Frontal cortex (tissue), 4 donors: ENCODE data around the gene TNFRSF8. TPM values are rescaled to one million over a fixed set of nuclear protein-coding genes. Genes with fewer than 3 reads are reported as not detected.
"Not testable (repeated sequence)": the region's sequence is repeated elsewhere in the genome, so short reads cannot be mapped to it uniquely, and the experiment has no call there.

Experiments used
- DNase-seq, 2 donors: peaks; one replicate each; pipeline ENCODE4 v3.0.0; 2012; ENCODE audit warnings: low spot score in 2 of 2
- FAIRE-seq: peaks from 2 replicates; lab custom pipeline; 2012; peaks lifted over from hg19 to GRCh38; lab: Jason Lieb, UNC
- total RNA-seq: library from RNA; depleted of rRNA; stranded (reverse); fragments of >200 nt; gene quantifications from one replicate; pipeline ENCODE4 v1.2.3, GENCODE V29; 2014
- donor health status: control.
- donor health status: control.
- donor health status: control.

TNFRSF8 gene
- total RNA-seq, 1 donor from 2014 or later, result not detected

DNA sequence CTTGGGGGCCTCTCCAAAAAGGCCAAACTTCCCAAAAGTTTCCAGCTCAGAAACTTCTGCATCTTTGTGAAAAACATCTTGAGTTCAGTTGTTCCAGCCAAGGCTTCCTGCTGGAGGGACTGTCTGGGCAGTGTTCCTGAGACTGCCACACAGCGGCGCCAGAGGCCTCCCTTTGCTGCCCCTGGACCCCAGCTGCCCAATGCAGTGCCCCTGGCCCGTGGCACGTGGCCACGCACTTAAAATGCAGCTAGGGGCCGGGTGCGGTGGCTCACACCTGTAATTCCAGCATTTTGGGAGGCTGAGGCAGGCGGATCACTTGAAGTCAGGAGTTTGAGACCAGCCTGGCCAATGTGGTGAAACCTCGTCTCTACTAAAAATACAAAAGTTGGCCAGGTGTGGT lies 43.8 kb downstream of the TNFRSF8 start:
- FAIRE-seq, DNase-seq: not testable (repeated sequence)

GRCh38 chr1:12107718-12108117 lies 44.6 kb downstream of the TNFRSF8 start:
- FAIRE-seq (no peak), DNase-seq (no peak)

- DNase-seq, result no peak
- no peak for FAIRE-seq
Measured at GRCh38 chr1:12109901-12110300, 46.8 kb downstream of the TNFRSF8 start.

GRCh38 chr1:12111741-12112140 lies 48.6 kb downstream of the TNFRSF8 start:
- no peak for DNase-seq
- no peak for FAIRE-seq

- FAIRE-seq (no peak), DNase-seq (peak in 1 of 2 donors; percentile 52)
Measured at GRCh38 chr1:12112711-12113161, 49.6 kb downstream of the TNFRSF8 start.

DNA sequence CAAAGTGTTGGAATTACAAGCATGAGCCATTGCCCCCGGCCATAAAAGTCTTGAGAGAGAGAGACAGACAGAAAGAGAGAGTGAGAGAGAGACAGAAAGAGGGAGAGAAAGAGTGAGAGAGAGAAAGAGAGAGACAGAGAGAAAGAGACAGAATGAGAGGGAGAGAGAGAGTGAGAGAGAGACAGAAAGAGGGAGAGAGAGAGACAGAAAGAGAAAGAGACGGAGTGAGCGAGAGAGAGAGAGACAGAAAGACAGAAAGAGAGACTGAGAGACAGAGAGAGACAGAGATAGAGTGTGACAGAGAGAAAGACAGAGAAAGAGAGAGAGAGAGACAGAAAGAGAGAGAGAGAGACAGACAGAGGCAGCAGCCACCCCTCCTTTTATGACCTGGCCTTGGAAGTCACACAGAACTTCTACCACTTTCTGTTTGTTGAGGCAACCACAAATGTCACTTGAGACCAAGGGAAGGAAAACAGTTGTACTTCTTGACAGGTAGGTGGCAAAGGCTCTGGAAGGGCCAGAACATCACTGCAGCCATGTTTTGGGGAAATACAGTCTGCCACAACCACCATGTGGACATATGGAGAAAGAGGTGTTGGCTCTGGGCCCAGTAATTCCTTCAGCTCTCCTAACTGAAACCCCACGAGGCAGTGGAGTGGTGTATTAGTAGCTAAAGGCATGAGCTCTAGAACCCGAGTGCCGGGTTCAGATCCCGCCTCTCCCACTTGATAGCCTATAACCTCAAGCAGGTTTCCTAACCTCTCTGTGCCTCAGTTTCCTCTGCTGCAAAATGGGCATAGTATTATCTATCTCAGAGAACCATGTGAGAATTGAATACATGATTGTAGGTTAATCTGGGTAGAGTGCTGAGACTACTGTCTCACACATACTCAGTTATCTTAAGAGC lies 50.6 kb downstream of the TNFRSF8 start:
- FAIRE-seq, result no peak
- DNase-seq, result no peak

- no peak for FAIRE-seq
- no peak for DNase-seq
Measured at GRCh38 chr1:12114340-12114683, 51.2 kb downstream of the TNFRSF8 start.

- FAIRE-seq (no peak), DNase-seq (no peak)
Measured at GRCh38 chr1:12114916-12115315, 51.8 kb downstream of the TNFRSF8 start.

DNA sequence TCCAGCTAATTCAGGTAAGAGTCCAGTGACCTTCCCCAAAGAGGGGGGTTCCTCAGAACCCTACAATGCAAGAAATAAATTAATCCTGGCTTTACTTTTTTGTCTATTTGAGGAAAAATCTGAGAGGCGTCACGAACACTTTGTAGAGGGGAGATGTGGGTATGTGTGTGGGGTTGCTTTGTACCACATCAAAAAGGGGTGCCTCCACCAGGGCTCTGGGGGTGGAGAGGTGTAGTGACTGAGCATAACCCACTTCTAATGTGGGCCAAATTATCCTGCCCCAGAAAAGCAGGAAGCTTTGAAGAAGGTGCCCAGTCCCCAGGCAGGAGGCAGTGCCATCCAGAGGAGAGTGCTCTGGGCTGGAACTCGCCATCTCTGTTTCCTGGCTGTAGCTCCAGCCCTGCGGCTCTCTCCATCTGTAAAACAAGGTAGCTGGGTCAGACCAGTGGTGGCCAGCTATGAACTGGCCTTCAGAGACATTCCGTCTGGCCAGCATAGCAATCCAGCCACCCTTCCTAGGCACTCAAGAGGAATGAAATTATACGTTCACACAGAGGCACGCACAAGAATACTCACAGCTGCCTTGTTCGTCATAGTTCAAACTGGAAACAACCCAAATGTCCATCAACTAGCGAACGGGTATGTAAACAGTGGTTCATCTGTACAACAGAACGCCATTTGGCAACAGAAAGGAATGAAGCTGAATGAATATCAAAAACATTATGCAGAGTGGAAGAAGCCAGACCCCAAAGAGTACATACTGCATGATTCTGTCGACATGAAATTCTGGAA lies 58.3 kb downstream of the TNFRSF8 start:
- FAIRE-seq (no peak), DNase-seq (no peak)

GRCh38 chr1:12123172-12123571 lies 60.1 kb downstream of the TNFRSF8 start:
- FAIRE-seq, result no peak

DNA sequence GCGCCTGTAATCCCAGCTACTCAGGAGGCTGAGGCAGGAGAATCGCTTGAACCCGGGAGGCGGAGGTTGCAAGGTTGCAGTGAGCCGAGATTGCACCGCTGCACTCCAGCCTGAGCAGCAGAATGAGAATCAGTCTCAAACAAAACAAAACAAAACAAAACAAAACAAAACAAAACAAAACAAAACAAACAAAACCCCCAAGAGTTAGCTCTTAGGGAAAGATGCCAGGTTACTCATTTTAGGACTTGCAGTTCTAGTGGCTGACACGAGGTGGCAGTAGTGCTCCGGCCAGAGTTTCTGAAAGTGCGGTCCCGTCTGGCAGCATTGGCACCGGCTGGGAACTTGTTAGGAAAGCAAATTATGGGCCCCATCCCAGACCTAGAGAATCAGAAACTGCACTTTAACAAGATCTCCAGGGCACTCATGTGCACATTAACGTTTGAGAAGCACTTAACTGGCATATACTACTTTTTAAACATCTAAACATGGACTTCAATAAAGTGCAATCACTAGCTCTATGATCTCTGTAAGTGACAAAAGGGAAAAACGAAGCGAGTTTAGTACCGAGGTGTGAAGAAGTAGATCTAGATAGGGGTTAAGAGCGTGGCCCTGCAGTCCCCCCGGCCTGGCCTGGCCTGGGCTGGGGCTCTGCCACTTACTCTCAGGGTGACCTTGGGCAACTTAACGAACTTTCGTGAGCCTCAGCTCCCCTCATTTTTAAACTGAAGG lies 61.8 kb downstream of the TNFRSF8 start:
- FAIRE-seq, result peak; percentile 90
- peak; percentile 36 to 72 for DNase-seq

More at GRCh38 chr1:12123172-12123571, 60.1 kb downstream of the TNFRSF8 start:
- DNase-seq, result no peak

GRCh38 chr1:12125422-12126355 lies 62.6 kb downstream of the TNFRSF8 start:
- no peak for DNase-seq
- no peak for FAIRE-seq

- no peak for DNase-seq
- no peak for FAIRE-seq
Measured at GRCh38 chr1:12126781-12127180, 63.7 kb downstream of the TNFRSF8 start.

GRCh38 chr1:12127206-12127810 lies 64.2 kb downstream of the TNFRSF8 start:
- DNase-seq (no peak), FAIRE-seq (no peak)

DNA sequence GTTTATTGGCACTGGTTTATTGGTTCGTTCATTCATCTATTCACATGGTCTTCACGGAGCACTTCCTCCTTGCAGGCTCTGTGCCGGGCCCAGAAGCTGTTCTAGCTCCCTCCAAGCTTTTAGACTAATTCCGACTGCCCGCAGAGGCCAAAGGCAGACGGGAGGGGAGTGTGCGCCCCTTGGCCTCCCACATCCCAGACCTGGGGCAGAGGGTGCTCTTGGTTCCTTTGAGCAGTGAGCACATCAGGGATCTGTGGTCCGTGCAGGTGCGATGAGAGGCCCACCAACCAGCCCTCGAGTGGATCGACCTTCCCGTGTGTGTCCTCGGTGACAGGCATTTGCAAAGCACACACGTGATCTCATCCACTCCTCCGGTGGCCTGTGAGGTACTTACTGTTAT lies 65.0 kb downstream of the TNFRSF8 start:
- DNase-seq (no peak), FAIRE-seq (no peak)

DNA sequence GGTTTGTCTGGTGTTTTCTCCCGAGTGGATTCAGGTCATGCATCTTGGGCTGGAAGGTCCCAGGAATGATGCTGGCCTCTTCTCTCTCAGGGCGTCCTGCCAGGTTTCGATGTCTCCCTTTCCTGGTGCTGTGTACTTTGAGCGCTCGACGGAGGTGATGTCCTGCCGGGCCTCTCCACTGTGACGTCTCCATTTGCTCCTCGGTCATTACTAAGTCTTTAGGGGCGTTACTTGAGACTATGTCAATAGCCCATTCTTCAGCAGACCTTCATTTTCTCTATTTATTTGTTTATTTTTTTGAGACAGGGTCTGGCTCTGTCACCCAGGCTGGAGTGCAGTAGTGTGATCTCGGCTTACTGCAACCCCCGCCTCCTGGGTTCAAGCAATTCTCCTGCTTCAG lies 66.5 kb downstream of the TNFRSF8 start:
- FAIRE-seq (no peak), DNase-seq (no peak)

DNA sequence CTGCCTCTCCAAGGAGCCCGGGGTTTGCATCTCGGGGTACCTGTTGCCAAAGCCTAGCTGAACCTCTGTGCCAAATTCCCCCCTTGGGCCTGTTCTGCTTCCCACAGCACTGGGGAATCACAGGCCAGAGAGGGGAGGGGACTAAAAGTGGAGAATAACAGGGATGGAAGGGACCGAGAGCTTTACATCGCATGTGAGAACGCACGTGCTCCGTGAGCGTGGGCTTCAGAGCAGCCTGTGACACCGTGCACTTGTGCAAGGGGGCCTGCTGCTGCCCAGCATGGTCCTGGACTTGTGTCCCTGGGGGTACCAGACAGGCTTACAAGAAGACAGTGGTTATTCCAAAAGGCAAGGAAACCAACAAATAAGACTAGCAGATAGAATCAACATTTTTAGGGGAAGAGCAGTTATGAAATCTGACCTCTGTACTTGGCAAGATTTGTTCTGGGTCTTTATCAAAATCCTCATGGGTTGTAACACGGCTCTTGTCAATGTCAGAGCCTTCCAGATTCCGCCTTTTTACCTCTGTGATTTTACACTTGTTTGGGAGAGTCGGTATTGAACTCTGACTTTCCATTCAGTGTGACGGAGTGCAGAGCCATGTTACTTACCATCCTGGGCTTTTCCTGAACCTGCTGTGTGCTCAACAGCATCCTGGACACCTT lies 67.5 kb downstream of the TNFRSF8 start:
- FAIRE-seq, result no peak
- DNase-seq, result no peak

DNA sequence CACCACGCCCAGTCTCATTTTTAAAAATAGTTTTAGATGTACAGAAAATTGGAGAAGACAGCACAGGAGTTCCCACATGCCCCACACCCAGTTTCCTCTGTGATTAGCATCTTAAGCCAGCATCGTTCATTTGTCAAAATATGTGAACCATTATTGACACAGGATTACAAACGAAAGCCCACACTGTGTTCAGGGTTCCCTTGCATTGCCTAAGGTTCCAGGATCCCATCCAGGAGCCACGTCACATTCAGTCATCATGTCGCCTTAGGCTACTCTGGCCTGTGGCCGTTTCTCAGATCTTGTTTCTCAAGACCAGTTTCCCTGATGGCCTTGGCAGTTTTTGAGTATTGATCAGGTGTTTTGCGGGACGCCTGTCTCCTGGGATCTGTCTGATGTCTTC lies 69.0 kb downstream of the TNFRSF8 start:
- FAIRE-seq (no peak), DNase-seq (no peak)
